ENCODE measurements around the gene RASSF5.

The RASSF5 gene

DNA sequence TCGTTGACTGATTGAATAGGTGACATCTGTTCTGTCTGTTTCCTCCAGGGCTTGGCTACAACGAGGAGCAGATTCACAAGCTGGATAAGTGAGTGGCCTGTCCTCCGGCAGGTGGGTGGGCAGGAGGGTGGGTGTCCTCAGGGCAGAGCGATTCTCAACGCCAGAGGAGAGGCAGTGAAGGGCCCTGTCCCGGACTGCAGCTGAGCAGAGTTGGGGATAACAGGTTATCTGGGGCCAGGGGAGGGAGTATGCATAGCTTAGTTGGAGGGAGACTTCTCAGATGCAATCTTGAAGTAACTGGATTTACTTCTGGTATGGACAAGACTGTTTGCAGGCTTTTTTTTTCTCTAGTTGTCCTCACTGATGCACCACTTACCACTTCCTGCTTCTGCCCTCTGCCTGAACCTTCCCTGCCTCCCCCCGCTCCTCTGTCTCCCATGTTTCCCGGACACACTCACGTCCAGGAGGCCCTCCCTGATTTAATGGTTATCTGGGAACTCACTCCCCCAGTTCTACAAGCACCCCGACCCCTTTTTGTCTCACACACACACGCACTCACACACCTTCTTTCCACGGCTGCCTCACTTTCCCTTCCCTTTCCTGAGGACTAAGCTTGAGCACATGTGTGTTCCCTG is 16.4 kb upstream of the RASSF5 start:
- no peak for DNase-seq (ENCODE audit: low read depth, low spot score)
- no peak overlapping the region for H3K27ac ChIP-seq

DNA sequence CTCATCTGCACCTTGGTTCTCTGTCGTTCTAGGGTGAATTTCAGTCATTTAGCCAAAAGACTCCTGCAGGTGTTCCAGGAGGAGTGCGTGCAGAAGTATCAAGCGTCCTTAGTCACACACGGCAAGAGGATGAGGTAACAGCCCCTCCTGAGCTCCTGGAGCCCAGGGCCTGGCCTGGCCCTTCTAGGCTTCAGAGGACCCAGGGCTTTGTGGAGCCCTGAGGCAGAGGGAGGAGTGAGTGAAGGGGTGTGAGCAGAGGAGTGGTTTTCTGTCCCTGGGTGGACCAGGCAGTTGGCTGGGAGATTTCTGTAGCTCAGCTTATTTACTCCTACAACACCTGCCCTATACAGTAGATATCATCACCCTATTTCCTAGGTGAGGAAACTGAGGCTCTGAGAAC is 15.7 kb upstream of the RASSF5 start:
- TF ChIP-seq POLR2AphosphoS5 (IDR thresholded peaks at IDR 0.05; ENCODE audit: borderline replicate concordance, low read depth, low read length) (no peak), EZH2 (IDR thresholded peaks at IDR 0.05) (no peak), FOXP2 (optimal IDR thresholded peaks at IDR 0.05; ENCODE audit: control extremely low read depth, extremely low read length, insufficient read depth) (no peak)
- Histone ChIP-seq H3K27ac (no peak overlapping the region), H3K9me3 (ENCODE audit: low read depth, low read length) (no peaks in the 10 kb centered on the region), H3K9ac (ENCODE audit: insufficient read length) (no peak overlapping the region), H3K4me3 (no peak overlapping the region), H3K36me3 (ENCODE audit: insufficient read depth, low read length) (no peaks in the 10 kb centered on the region)
- no peak for DNase-seq (ENCODE audit: low read depth, low spot score)

More for the DNA sequence above, 16.4 kb upstream of the RASSF5 start:
- H3K36me3 ChIP-seq (ENCODE audit: insufficient read depth, low read length) = no peaks in the 10 kb centered on the region
- H3K4me3 ChIP-seq = no peak overlapping the region
- no peak for TF ChIP-seq FOXP2 (optimal IDR thresholded peaks at IDR 0.05; ENCODE audit: control extremely low read depth, extremely low read length, insufficient read depth)
- TF ChIP-seq POLR2AphosphoS5 (IDR thresholded peaks at IDR 0.05; ENCODE audit: borderline replicate concordance, low read depth, low read length) = no peak
- TF ChIP-seq EZH2 (IDR thresholded peaks at IDR 0.05) = no peak
- no peak overlapping the region for H3K9ac ChIP-seq (ENCODE audit: insufficient read length)
- H3K9me3 ChIP-seq (ENCODE audit: low read depth, low read length) = no peaks in the 10 kb centered on the region

GRCh38 chr1:206492589-206492988 is 14.7 kb upstream of the RASSF5 start:
- H3K36me3 ChIP-seq (ENCODE audit: insufficient read depth, low read length) = no peaks in the 10 kb centered on the region
- no peak for TF ChIP-seq EZH2 (IDR thresholded peaks at IDR 0.05)
- TF ChIP-seq POLR2AphosphoS5 (IDR thresholded peaks at IDR 0.05; ENCODE audit: borderline replicate concordance, low read depth, low read length) = no peak
- no peak for TF ChIP-seq FOXP2 (optimal IDR thresholded peaks at IDR 0.05; ENCODE audit: control extremely low read depth, extremely low read length, insufficient read depth)
- no peak overlapping the region for H3K9ac ChIP-seq (ENCODE audit: insufficient read length)
- no peak overlapping the region for H3K4me3 ChIP-seq
- H3K9me3 ChIP-seq (ENCODE audit: low read depth, low read length) = no peaks in the 10 kb centered on the region
- DNase-seq (ENCODE audit: low read depth, low spot score) = no peak
- H3K27ac ChIP-seq = no peak overlapping the region

GRCh38 chr1:206493279-206493678 is 14.1 kb upstream of the RASSF5 start:
- Histone ChIP-seq H3K9me3 (ENCODE audit: low read depth, low read length) (no peaks in the 10 kb centered on the region), H3K27ac (no peak overlapping the region), H3K4me3 (no peak overlapping the region), H3K9ac (ENCODE audit: insufficient read length) (no peak overlapping the region), H3K36me3 (ENCODE audit: insufficient read depth, low read length) (no peaks in the 10 kb centered on the region)
- no peak for TF ChIP-seq FOXP2 (optimal IDR thresholded peaks at IDR 0.05; ENCODE audit: control extremely low read depth, extremely low read length, insufficient read depth)
- no peak for TF ChIP-seq POLR2AphosphoS5 (IDR thresholded peaks at IDR 0.05; ENCODE audit: borderline replicate concordance, low read depth, low read length)
- TF ChIP-seq EZH2 (IDR thresholded peaks at IDR 0.05) = no peak
- no peak for DNase-seq (ENCODE audit: low read depth, low spot score)

- TF ChIP-seq POLR2AphosphoS5 (IDR thresholded peaks at IDR 0.05; ENCODE audit: borderline replicate concordance, low read depth, low read length) (no peak), EZH2 (IDR thresholded peaks at IDR 0.05) (no peak), FOXP2 (optimal IDR thresholded peaks at IDR 0.05; ENCODE audit: control extremely low read depth, extremely low read length, insufficient read depth) (no peak)
- H3K36me3 ChIP-seq (ENCODE audit: insufficient read depth, low read length) = no peaks in the 10 kb centered on the region
- H3K4me3 ChIP-seq = no peak overlapping the region
- DNase-seq (ENCODE audit: low read depth, low spot score) = no peak
- H3K27ac ChIP-seq = no peak overlapping the region
- H3K9me3 ChIP-seq (ENCODE audit: low read depth, low read length) = no peaks in the 10 kb centered on the region
- H3K9ac ChIP-seq (ENCODE audit: insufficient read length) = no peak overlapping the region
Observed at GRCh38 chr1:206495011-206495461, 12.3 kb upstream of the RASSF5 start.

DNA sequence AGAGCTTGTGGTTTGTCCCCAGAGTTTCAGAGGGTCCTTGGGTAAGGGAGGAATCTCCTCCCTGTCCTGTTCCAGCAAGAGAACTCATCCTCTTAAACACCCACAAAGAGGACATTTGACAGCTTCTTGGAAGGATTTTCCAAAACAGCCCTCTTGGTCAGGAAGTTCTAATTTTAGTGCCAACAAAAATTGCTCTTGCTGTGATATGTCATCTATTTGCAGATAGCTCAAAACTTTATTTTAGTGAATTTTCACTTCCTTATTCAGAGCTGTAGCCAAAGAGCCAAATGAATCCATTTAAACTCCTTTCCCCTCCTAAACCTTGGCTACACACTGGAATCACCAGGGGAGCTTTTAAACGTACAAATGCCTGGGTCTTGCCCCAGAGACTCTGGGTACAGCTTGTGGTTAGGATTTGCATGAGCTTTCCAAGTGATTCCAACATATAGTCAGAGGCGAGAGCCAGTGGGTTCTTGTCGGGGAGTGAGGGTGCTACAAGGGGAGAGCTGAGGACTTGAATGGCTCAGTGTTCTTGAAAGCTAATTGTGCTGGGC is 11.8 kb upstream of the RASSF5 start:
- Histone ChIP-seq H3K27ac (no peak overlapping the region), H3K9ac (ENCODE audit: insufficient read length) (no peak overlapping the region), H3K9me3 (ENCODE audit: low read depth, low read length) (no peaks in the 10 kb centered on the region), H3K36me3 (ENCODE audit: insufficient read depth, low read length) (no peaks in the 10 kb centered on the region), H3K4me3 (no peak overlapping the region)
- TF ChIP-seq EZH2 (IDR thresholded peaks at IDR 0.05) (no peak), FOXP2 (optimal IDR thresholded peaks at IDR 0.05; ENCODE audit: control extremely low read depth, extremely low read length, insufficient read depth) (no peak), POLR2AphosphoS5 (IDR thresholded peaks at IDR 0.05; ENCODE audit: borderline replicate concordance, low read depth, low read length) (no peak)
- no peak for DNase-seq (ENCODE audit: low read depth, low spot score)

GRCh38 chr1:206496131-206496793 is 11.1 kb upstream of the RASSF5 start:
- DNase-seq (ENCODE audit: low read depth, low spot score) = no peak
- no peaks in the 10 kb centered on the region for H3K36me3 ChIP-seq (ENCODE audit: insufficient read depth, low read length)
- TF ChIP-seq FOXP2 (optimal IDR thresholded peaks at IDR 0.05; ENCODE audit: control extremely low read depth, extremely low read length, insufficient read depth) (no peak), EZH2 (IDR thresholded peaks at IDR 0.05) (no peak), POLR2AphosphoS5 (IDR thresholded peaks at IDR 0.05; ENCODE audit: borderline replicate concordance, low read depth, low read length) (no peak)
- no peak overlapping the region for H3K27ac ChIP-seq
- no peak overlapping the region for H3K4me3 ChIP-seq
- H3K9ac ChIP-seq (ENCODE audit: insufficient read length) = no peak overlapping the region
- no peaks in the 10 kb centered on the region for H3K9me3 ChIP-seq (ENCODE audit: low read depth, low read length)

- Histone ChIP-seq H3K4me3 (no peak overlapping the region), H3K36me3 (ENCODE audit: insufficient read depth, low read length) (no peaks in the 10 kb centered on the region), H3K9me3 (ENCODE audit: low read depth, low read length) (no peaks in the 10 kb centered on the region), H3K9ac (ENCODE audit: insufficient read length) (no peak overlapping the region), H3K27ac (no peak overlapping the region)
- no peak for TF ChIP-seq POLR2AphosphoS5 (IDR thresholded peaks at IDR 0.05; ENCODE audit: borderline replicate concordance, low read depth, low read length)
- no peak for TF ChIP-seq FOXP2 (optimal IDR thresholded peaks at IDR 0.05; ENCODE audit: control extremely low read depth, extremely low read length, insufficient read depth)
- TF ChIP-seq EZH2 (IDR thresholded peaks at IDR 0.05) = no peak
- DNase-seq (ENCODE audit: low read depth, low spot score) = no peak
Observed at GRCh38 chr1:206497363-206497762, 10.0 kb upstream of the RASSF5 start.

All from SK-N-MC (cell line).